ENCODE results near the gene SYNRG.
A peak's percentile ranks its signal among the peaks of the same experiment; 100 is the strongest.
"Not testable (repeated sequence)": the region's sequence is repeated elsewhere in the genome, so short reads cannot be mapped to it uniquely, and the experiment has no call there.

Gene SYNRG

GRCh38 chr17:37616430-37616829 lies 7.2 kb upstream of the SYNRG start:
- H3K36me3 ChIP-seq (ENCODE audit: insufficient read depth, low read depth, low read length), result peaks cover 90% of the 10 kb centered on the region
- H3K9ac ChIP-seq (ENCODE audit: low read depth, low read length); H3K9me3 ChIP-seq (ENCODE audit: insufficient read depth, low read depth, low read length): not testable (repeated sequence)

GRCh38 chr17:37614823-37615222 lies 5.6 kb upstream of the SYNRG start:
- H3K27me3 ChIP-seq (ENCODE audit: insufficient read depth, low read length), result no peaks in the 10 kb centered on the region
- H3K4me3 ChIP-seq (ENCODE audit: low read length), result no peak overlapping the region
- H3K9ac ChIP-seq (ENCODE audit: low read depth, low read length), result no peak overlapping the region
- no peaks in the 10 kb centered on the region for H3K4me1 ChIP-seq (ENCODE audit: insufficient read depth, low read length)
- peaks cover 74% of the 10 kb centered on the region for H3K36me3 ChIP-seq (ENCODE audit: insufficient read depth, low read depth, low read length)
- H3K9me3 ChIP-seq (ENCODE audit: insufficient read depth, low read depth, low read length), result no peaks in the 10 kb centered on the region
- no peak overlapping the region for H3K27ac ChIP-seq (ENCODE audit: low read length)

More at GRCh38 chr17:37616430-37616829, 7.2 kb upstream of the SYNRG start:
- H3K4me3 ChIP-seq (ENCODE audit: low read length); H3K27me3 ChIP-seq (ENCODE audit: insufficient read depth, low read length); H3K4me1 ChIP-seq (ENCODE audit: insufficient read depth, low read length); H3K27ac ChIP-seq (ENCODE audit: low read length): not testable (repeated sequence)

- Histone ChIP-seq H3K4me3 (ENCODE audit: low read length) (no peak overlapping the region), H3K9ac (ENCODE audit: low read depth, low read length) (no peak overlapping the region), H3K36me3 (ENCODE audit: insufficient read depth, low read depth, low read length) (peaks cover 69% of the 10 kb centered on the region), H3K9me3 (ENCODE audit: insufficient read depth, low read depth, low read length) (no peaks in the 10 kb centered on the region), H3K27ac (ENCODE audit: low read length) (no peak overlapping the region), H3K4me1 (ENCODE audit: insufficient read depth, low read length) (no peaks in the 10 kb centered on the region), H3K27me3 (ENCODE audit: insufficient read depth, low read length) (no peaks in the 10 kb centered on the region)
These were observed 5.2 kb upstream of the SYNRG start for GRCh38 chr17:37614391-37614790.

- Histone ChIP-seq H3K4me3 (ENCODE audit: low read length) (no peak overlapping the region), H3K36me3 (ENCODE audit: insufficient read depth, low read depth, low read length) (peaks cover 36% of the 10 kb centered on the region), H3K27ac (ENCODE audit: low read length) (no peak overlapping the region), H3K9me3 (ENCODE audit: insufficient read depth, low read depth, low read length) (no peaks in the 10 kb centered on the region), H3K4me1 (ENCODE audit: insufficient read depth, low read length) (no peaks in the 10 kb centered on the region), H3K9ac (ENCODE audit: low read depth, low read length) (no peak overlapping the region), H3K27me3 (ENCODE audit: insufficient read depth, low read length) (no peaks in the 10 kb centered on the region)
These were observed 1.8 kb upstream of the SYNRG start for GRCh38 chr17:37610971-37611370.

GRCh38 chr17:37610041-37610420 lies 813 bp upstream of the SYNRG start:
- H3K9ac ChIP-seq (ENCODE audit: low read depth, low read length), result peak overlapping the region; percentile 90; the same call in 1 of the 2 replicates
- H3K4me1 ChIP-seq (ENCODE audit: insufficient read depth, low read length); H3K9me3 ChIP-seq (ENCODE audit: insufficient read depth, low read depth, low read length); H3K27ac ChIP-seq (ENCODE audit: low read length); H3K27me3 ChIP-seq (ENCODE audit: insufficient read depth, low read length): not testable (repeated sequence)
- peaks cover 29% of the 10 kb centered on the region for H3K36me3 ChIP-seq (ENCODE audit: insufficient read depth, low read depth, low read length)
- peak overlapping the region; percentile 75; the same call in 1 of the 2 replicates for H3K4me3 ChIP-seq (ENCODE audit: low read length)

GRCh38 chr17:37608351-37609169 lies 658 bp downstream of the SYNRG start:
- Histone ChIP-seq H3K4me1 (ENCODE audit: insufficient read depth, low read length) (no peaks in the 10 kb centered on the region; the same call in 1 of the 2 replicates), H3K9ac (ENCODE audit: low read depth, low read length) (peak overlapping the region; percentile 93), H3K4me3 (ENCODE audit: low read length) (peak overlapping the region; percentile 98), H3K27me3 (ENCODE audit: insufficient read depth, low read length) (no peaks in the 10 kb centered on the region), H3K9me3 (ENCODE audit: insufficient read depth, low read depth, low read length) (no peaks in the 10 kb centered on the region), H3K27ac (ENCODE audit: low read length) (peak overlapping the region; percentile 61), H3K36me3 (ENCODE audit: insufficient read depth, low read depth, low read length) (peaks cover 16% of the 10 kb centered on the region)

GRCh38 chr17:37607637-37608331 lies 1.4 kb downstream of the SYNRG start:
- H3K4me3 ChIP-seq (ENCODE audit: low read length), result peak overlapping the region; percentile 98
- H3K4me1 ChIP-seq (ENCODE audit: insufficient read depth, low read length), result no peaks in the 10 kb centered on the region; the same call in 1 of the 2 replicates
- peak overlapping the region; percentile 93; the same call in 1 of the 2 replicates for H3K9ac ChIP-seq (ENCODE audit: low read depth, low read length)
- peaks cover 11% of the 10 kb centered on the region for H3K36me3 ChIP-seq (ENCODE audit: insufficient read depth, low read depth, low read length)
- H3K27ac ChIP-seq (ENCODE audit: low read length), result no peak overlapping the region
- H3K27me3 ChIP-seq (ENCODE audit: insufficient read depth, low read length), result no peaks in the 10 kb centered on the region
- H3K9me3 ChIP-seq (ENCODE audit: insufficient read depth, low read depth, low read length), result no peaks in the 10 kb centered on the region

GRCh38 chr17:37605813-37606505 lies 3.3 kb downstream of the SYNRG start:
- H3K4me1 ChIP-seq (ENCODE audit: insufficient read depth, low read length), result no peaks in the 10 kb centered on the region; the same call in 1 of the 2 replicates
- no peak overlapping the region for H3K9ac ChIP-seq (ENCODE audit: low read depth, low read length)
- H3K27ac ChIP-seq (ENCODE audit: low read length), result no peak overlapping the region
- peaks cover 4% of the 10 kb centered on the region for H3K36me3 ChIP-seq (ENCODE audit: insufficient read depth, low read depth, low read length)
- no peaks in the 10 kb centered on the region for H3K9me3 ChIP-seq (ENCODE audit: insufficient read depth, low read depth, low read length)
- H3K4me3 ChIP-seq (ENCODE audit: low read length), result no peak overlapping the region
- H3K27me3 ChIP-seq (ENCODE audit: insufficient read depth, low read length), result no peaks in the 10 kb centered on the region

- Histone ChIP-seq H3K27me3 (ENCODE audit: insufficient read depth, low read length) (no peaks in the 10 kb centered on the region), H3K36me3 (ENCODE audit: insufficient read depth, low read depth, low read length) (peaks cover 11% of the 10 kb centered on the region), H3K4me1 (ENCODE audit: insufficient read depth, low read length) (no peaks in the 10 kb centered on the region; the same call in 1 of the 2 replicates), H3K27ac (ENCODE audit: low read length) (no peak overlapping the region), H3K4me3 (ENCODE audit: low read length) (no peak overlapping the region), H3K9me3 (ENCODE audit: insufficient read depth, low read depth, low read length) (no peaks in the 10 kb centered on the region), H3K9ac (ENCODE audit: low read depth, low read length) (no peak overlapping the region)
These were observed 4.1 kb downstream of the SYNRG start for GRCh38 chr17:37605081-37605480.

GRCh38 chr17:37604556-37604955 lies 4.7 kb downstream of the SYNRG start:
- no peaks in the 10 kb centered on the region; the same call in 1 of the 2 replicates for H3K4me1 ChIP-seq (ENCODE audit: insufficient read depth, low read length)
- no peak overlapping the region for H3K4me3 ChIP-seq (ENCODE audit: low read length)
- no peak overlapping the region for H3K9ac ChIP-seq (ENCODE audit: low read depth, low read length)
- H3K27ac ChIP-seq (ENCODE audit: low read length), result no peak overlapping the region
- H3K27me3 ChIP-seq (ENCODE audit: insufficient read depth, low read length), result no peaks in the 10 kb centered on the region
- H3K9me3 ChIP-seq (ENCODE audit: insufficient read depth, low read depth, low read length), result no peaks in the 10 kb centered on the region
- H3K36me3 ChIP-seq (ENCODE audit: insufficient read depth, low read depth, low read length), result peaks cover 11% of the 10 kb centered on the region

GRCh38 chr17:37598145-37598544 lies 11.1 kb downstream of the SYNRG start:
- Histone ChIP-seq H3K4me1 (ENCODE audit: insufficient read depth, low read length) (no peaks in the 10 kb centered on the region), H3K27ac (ENCODE audit: low read length) (no peak overlapping the region), H3K9me3 (ENCODE audit: insufficient read depth, low read depth, low read length) (no peaks in the 10 kb centered on the region), H3K9ac (ENCODE audit: low read depth, low read length) (no peak overlapping the region), H3K36me3 (ENCODE audit: insufficient read depth, low read depth, low read length) (peaks cover 48% of the 10 kb centered on the region), H3K27me3 (ENCODE audit: insufficient read depth, low read length) (no peaks in the 10 kb centered on the region), H3K4me3 (ENCODE audit: low read length) (no peak overlapping the region)

Measured in iPS-20b (cell line).